Measurements from ENCODE around the gene HSBP1L1. TPM values are rescaled to one million over a fixed set of nuclear protein-coding genes. Genes with fewer than 3 reads are reported as not detected.

Gene HSBP1L1
- total and polyA plus RNA-seq, 2 of the 8 experiments (the other 6 are each of a cell fraction or from before 2014, with no cell fraction given) = 1.0 to 1.3 TPM

- TF ChIP-seq CHD7 (IDR thresholded peaks at IDR 0.05; ENCODE audit: insufficient replicate concordance, low read length) (no peak), BACH1 (IDR thresholded peaks at IDR 0.05; ENCODE audit: low read length) (no peak), CBX5 (IDR thresholded peaks at IDR 0.05; ENCODE audit: low read depth, low read length) (no peak), EGR1 (IDR thresholded peaks at IDR 0.05; ENCODE audit: borderline replicate concordance, low read depth, low read length) (no peak), SIN3A (conservative IDR thresholded peaks at IDR 0.05 in 1 of 2, IDR thresholded peaks at IDR 0.05 in 1 of 2; ENCODE audit: low read depth in 1 of 2, low read length in 2 of 2) (no peak), USF2 (IDR thresholded peaks at IDR 0.05; ENCODE audit: low read length) (no peak), JUND (IDR thresholded peaks at IDR 0.05; ENCODE audit: low read length) (no peak), SIX5 (IDR thresholded peaks at IDR 0.05; ENCODE audit: low read depth, low read length) (no peak), ZNF274 (IDR thresholded peaks at IDR 0.05; ENCODE audit: borderline replicate concordance, extremely low read depth, low read length) (no peak), GABPA (IDR thresholded peaks at IDR 0.05; ENCODE audit: borderline replicate concordance, insufficient read depth, low read length) (no peak), RFX5 (IDR thresholded peaks at IDR 0.05; ENCODE audit: borderline replicate concordance, low read depth, low read length) (no peak)
Measured at GRCh38 chr18:79973517-79973916, 9.1 kb downstream of the HSBP1L1 start (continued).
